ENCODE measurements around the gene SRPK1.
"Not testable (repeated sequence)": the region's sequence is repeated elsewhere in the genome, so short reads cannot be mapped to it uniquely, and the experiment has no call there.

Gene SRPK1

GRCh38 chr6:35919085-35919826 lies 1.6 kb downstream of the SRPK1 start:
- Histone ChIP-seq H3K27me3 (ENCODE audit: insufficient read depth, poor library complexity, severe bottlenecking) (no peaks in the 10 kb centered on the region), H3K27ac (replicated peaks) (peak overlapping the region; percentile 81), H3K4me3 (replicated peaks; ENCODE audit: insufficient read depth, low read length) (peak overlapping the region; percentile 95)
- DNase-seq (ENCODE audit: low read depth in 1 of 2, low spot score in 1 of 2), result peak; percentile 66 to 68
- no peak for TF ChIP-seq SPI1 (IDR thresholded peaks at IDR 0.05; ENCODE audit: borderline replicate concordance, low read depth)
- no peak for TF ChIP-seq POLR2AphosphoS5 (IDR thresholded peaks at IDR 0.05; ENCODE audit: low read depth)
- TF ChIP-seq, protein P1, sequence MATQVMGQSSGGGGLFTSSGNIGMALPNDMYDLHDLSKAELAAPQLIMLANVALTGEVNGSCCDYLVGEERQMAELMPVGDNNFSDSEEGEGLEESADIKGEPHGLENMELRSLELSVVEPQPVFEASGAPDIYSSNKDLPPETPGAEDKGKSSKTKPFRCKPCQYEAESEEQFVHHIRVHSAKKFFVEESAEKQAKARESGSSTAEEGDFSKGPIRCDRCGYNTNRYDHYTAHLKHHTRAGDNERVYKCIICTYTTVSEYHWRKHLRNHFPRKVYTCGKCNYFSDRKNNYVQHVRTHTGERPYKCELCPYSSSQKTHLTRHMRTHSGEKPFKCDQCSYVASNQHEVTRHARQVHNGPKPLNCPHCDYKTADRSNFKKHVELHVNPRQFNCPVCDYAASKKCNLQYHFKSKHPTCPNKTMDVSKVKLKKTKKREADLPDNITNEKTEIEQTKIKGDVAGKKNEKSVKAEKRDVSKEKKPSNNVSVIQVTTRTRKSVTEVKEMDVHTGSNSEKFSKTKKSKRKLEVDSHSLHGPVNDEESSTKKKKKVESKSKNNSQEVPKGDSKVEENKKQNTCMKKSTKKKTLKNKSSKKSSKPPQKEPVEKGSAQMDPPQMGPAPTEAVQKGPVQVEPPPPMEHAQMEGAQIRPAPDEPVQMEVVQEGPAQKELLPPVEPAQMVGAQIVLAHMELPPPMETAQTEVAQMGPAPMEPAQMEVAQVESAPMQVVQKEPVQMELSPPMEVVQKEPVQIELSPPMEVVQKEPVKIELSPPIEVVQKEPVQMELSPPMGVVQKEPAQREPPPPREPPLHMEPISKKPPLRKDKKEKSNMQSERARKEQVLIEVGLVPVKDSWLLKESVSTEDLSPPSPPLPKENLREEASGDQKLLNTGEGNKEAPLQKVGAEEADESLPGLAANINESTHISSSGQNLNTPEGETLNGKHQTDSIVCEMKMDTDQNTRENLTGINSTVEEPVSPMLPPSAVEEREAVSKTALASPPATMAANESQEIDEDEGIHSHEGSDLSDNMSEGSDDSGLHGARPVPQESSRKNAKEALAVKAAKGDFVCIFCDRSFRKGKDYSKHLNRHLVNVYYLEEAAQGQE (IDR thresholded peaks at IDR 0.05; ENCODE audit: insufficient replicate concordance, low read depth), result no peak
- TF ChIP-seq GABPA (IDR thresholded peaks at IDR 0.05; ENCODE audit: low read depth), result no peak
- TF ChIP-seq, protein P2, sequence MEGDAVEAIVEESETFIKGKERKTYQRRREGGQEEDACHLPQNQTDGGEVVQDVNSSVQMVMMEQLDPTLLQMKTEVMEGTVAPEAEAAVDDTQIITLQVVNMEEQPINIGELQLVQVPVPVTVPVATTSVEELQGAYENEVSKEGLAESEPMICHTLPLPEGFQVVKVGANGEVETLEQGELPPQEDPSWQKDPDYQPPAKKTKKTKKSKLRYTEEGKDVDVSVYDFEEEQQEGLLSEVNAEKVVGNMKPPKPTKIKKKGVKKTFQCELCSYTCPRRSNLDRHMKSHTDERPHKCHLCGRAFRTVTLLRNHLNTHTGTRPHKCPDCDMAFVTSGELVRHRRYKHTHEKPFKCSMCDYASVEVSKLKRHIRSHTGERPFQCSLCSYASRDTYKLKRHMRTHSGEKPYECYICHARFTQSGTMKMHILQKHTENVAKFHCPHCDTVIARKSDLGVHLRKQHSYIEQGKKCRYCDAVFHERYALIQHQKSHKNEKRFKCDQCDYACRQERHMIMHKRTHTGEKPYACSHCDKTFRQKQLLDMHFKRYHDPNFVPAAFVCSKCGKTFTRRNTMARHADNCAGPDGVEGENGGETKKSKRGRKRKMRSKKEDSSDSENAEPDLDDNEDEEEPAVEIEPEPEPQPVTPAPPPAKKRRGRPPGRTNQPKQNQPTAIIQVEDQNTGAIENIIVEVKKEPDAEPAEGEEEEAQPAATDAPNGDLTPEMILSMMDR (IDR thresholded peaks at IDR 0.05; ENCODE audit: insufficient read depth, low read length), result no peak

DNA sequence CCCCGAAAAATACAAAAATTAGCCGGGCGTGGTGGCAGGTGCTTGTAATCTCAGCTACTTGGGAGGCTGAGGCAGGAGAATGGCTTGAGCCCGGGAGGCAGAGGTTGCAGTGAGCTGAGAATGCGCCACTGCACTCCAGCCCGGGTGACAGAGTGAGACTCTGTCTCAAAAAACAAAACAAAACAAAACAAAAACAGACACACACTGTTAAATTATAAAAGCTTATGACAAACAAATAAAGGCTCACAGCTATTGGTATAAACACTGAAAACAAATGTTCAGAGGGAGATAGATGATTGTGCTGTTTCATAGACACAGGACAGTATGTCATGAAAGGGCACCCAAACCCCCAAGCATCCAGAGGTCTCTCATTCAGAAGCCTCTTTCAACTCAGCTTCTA lies 4.0 kb downstream of the SRPK1 start:
- DNase-seq (ENCODE audit: low read depth in 1 of 2, low spot score in 1 of 2), result not testable (repeated sequence)

DNA sequence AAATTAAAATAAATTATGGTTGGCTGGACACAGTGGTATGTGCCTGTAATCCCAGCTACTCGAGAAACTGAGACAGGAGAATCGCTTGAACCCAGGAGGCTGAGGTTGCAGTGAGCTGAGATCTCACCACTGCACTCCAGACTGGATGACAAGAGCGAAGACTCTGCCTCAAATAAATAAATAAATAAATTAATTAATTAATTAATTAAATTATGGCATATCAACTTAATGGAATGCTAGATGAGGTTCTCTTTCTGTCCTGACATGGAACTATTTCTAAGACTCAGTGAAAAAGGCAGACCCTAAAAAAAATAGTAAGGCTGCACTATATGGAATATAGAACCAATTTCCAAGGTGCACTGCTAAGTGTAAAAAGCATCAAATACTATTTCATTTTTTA lies 4.8 kb downstream of the SRPK1 start:
- Histone ChIP-seq H3K27me3 (ENCODE audit: insufficient read depth, poor library complexity, severe bottlenecking) (no peaks in the 10 kb centered on the region), H3K27ac (replicated peaks) (no peak overlapping the region), H3K4me3 (replicated peaks; ENCODE audit: insufficient read depth, low read length) (no peak overlapping the region)
- no peak for DNase-seq (ENCODE audit: low read depth in 1 of 2, low spot score in 1 of 2)
- TF ChIP-seq SPI1 (IDR thresholded peaks at IDR 0.05; ENCODE audit: borderline replicate concordance, low read depth), result no peak
- TF ChIP-seq GABPA (IDR thresholded peaks at IDR 0.05; ENCODE audit: low read depth), result no peak

More for the DNA sequence above, 4.0 kb downstream of the SRPK1 start:
- H3K27me3 ChIP-seq (ENCODE audit: insufficient read depth, poor library complexity, severe bottlenecking); H3K27ac ChIP-seq (replicated peaks): not testable (repeated sequence)
- 0 out of 2 replicates have a peak overlapping the region, but pooled peaks have one; percentile 1 for H3K4me3 ChIP-seq (replicated peaks; ENCODE audit: insufficient read depth, low read length)

- Histone ChIP-seq H3K27me3 (ENCODE audit: insufficient read depth, poor library complexity, severe bottlenecking) (no peaks in the 10 kb centered on the region), H3K27ac (replicated peaks) (no peak overlapping the region), H3K4me3 (replicated peaks; ENCODE audit: insufficient read depth, low read length) (no peak overlapping the region)
- TF ChIP-seq GABPA (IDR thresholded peaks at IDR 0.05; ENCODE audit: low read depth), result no peak
- no peak for TF ChIP-seq SPI1 (IDR thresholded peaks at IDR 0.05; ENCODE audit: borderline replicate concordance, low read depth)
- TF ChIP-seq POLR2AphosphoS5 (IDR thresholded peaks at IDR 0.05; ENCODE audit: low read depth), result no peak
- TF ChIP-seq, protein P1 (IDR thresholded peaks at IDR 0.05; ENCODE audit: insufficient replicate concordance, low read depth), result no peak
- DNase-seq (ENCODE audit: low read depth in 1 of 2, low spot score in 1 of 2), result no peak
These were observed 6.4 kb downstream of the SRPK1 start for GRCh38 chr6:35914536-35914935.

DNA sequence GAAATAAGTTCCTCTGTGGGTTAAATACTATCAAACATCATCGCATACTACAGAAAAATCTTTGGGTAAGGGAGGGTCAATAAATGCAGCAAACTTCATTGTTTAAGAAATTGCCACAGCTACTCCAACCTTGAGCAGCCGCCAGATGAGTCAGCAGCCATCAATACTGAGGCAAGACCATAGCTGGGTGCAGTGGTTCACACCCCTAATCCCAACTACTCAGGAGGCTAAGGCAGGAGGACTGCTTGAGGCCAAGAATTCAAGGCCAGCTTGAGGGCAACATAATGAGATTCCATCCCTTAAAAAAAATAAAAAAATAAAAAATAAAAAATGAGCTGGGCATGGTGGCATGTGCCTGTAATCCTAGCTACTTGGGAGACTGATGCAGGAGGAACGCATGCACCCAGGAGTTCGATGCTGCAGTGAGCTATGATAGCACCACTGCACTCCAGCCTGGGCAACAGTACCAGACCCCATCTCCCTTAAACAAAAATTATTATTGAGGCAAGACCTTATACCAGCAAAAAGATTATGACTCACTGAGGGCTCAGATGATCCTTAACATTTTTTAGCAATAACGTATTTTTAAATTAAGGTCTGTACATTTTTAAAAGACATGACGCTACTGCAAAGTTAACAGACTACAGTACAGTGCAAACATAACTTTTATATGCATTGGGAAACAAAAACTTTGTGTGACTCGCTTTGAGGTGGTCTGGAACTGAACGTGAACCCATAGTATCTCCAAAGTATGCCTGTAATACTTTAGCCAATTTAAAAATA lies 8.8 kb downstream of the SRPK1 start:
- H3K27ac ChIP-seq (replicated peaks), result no peak overlapping the region
- H3K4me3 ChIP-seq (replicated peaks; ENCODE audit: insufficient read depth, low read length), result no peak overlapping the region
- no peaks in the 10 kb centered on the region for H3K27me3 ChIP-seq (ENCODE audit: insufficient read depth, poor library complexity, severe bottlenecking)
- no peak for DNase-seq (ENCODE audit: low read depth in 1 of 2, low spot score in 1 of 2)
- TF ChIP-seq GABPA (IDR thresholded peaks at IDR 0.05; ENCODE audit: low read depth) (no peak), POLR2AphosphoS5 (IDR thresholded peaks at IDR 0.05; ENCODE audit: low read depth) (no peak)
